Amniotic stem cell (primary cell): Measurements from ENCODE around the gene RTN4.

Experiments
- DNase-seq: peaks from one replicate; lab custom pipeline; 2025; lab: John Stamatoyannopoulos, UW

The RTN4 gene

GRCh38 chr2:54949431-54949830 lies 100.8 kb downstream of the RTN4 start:
- DNase-seq, result no peak

GRCh38 chr2:54948120-54948519 lies 102.1 kb downstream of the RTN4 start:
- no peak for DNase-seq

GRCh38 chr2:54947646-54948045 lies 102.6 kb downstream of the RTN4 start:
- no peak for DNase-seq

DNA sequence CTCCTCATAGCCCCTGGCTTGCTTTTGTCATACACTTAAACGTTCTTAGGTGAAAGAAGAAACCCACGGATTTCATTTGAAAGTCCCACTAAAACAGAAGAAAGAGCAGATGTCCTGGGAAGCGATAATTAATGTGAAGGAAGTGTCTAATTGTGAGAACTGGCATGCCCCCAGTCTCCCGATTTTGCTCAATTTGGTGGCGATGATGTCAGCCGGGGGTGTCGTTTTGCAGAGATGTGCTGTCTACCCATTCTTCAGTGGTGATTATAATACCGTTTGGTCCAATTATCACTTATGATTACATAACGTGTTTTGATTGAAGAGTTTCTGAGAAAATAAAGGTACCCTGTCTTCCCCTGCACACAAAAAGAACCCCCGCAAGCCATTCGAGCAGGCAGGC lies 103.1 kb downstream of the RTN4 start:
- DNase-seq, result no peak

GRCh38 chr2:54946220-54946805 lies 103.9 kb downstream of the RTN4 start:
- no peak for DNase-seq

- no peak for DNase-seq
Measured at GRCh38 chr2:54945391-54946219, 104.6 kb downstream of the RTN4 start.

GRCh38 chr2:54944724-54945326 lies 105.4 kb downstream of the RTN4 start:
- no peak for DNase-seq

DNA sequence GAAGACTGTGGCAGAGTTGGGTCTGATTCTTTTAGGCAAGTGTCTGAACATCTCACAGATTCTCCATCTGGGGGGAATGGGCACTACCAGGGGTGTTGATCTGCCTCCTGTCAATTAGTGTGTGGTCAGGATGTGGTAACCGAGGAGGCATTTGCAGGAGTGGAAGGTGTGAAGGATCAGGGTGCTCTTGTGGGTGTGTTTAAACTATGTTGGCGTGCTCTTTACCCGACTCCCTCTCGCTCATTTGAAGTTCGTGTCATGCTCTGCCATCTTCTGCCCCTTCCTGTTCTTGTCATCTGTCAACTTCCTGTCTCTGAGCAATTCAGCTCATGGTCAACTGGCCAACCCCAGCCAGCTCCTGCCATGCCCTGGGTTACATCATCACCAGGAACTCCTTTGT lies 107.9 kb downstream of the RTN4 start:
- no peak for DNase-seq

- no peak for DNase-seq
Measured at GRCh38 chr2:54941248-54941984, 108.8 kb downstream of the RTN4 start.

DNA sequence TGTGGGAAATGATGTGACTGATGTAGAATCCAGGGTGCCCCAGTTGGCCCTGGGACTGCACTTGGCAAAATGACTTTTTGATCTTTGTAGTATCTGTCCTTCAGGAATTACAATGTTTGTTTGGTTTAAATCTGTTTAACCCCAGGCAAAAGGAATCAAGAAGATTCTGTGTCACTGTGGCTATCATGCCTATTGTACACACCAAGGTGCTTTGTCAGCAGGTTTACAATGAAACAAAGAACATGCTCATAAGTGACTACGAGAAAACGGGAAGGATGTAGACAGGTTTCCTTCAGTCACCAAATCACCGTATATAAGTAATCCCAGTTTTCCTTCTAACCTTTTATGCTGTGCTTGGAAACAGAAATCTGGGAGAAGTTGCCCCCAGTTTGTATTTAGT lies 109.5 kb downstream of the RTN4 start:
- DNase-seq, result no peak

- no peak for DNase-seq
Measured at GRCh38 chr2:54939446-54940118, 110.7 kb downstream of the RTN4 start.

DNA sequence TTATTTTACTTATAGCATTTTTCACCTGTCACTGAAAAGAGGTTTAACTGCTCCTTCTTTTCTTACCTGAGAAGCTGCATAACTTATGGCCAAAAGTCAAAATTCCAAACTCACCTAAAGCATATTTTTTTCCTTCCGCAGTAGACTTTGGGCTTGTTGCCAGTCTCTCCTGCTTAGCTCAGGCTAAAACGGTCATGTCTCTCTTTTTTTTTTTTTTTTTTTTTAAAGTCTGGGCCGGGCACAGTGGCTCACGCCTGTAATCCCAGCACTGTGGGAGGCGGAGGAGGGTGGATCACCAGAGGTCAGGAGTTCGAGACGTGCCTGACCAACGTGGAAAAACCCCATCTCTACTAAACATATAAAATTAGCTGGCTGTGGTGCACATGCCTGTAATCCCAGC lies 113.5 kb downstream of the RTN4 start:
- no peak for DNase-seq

DNA sequence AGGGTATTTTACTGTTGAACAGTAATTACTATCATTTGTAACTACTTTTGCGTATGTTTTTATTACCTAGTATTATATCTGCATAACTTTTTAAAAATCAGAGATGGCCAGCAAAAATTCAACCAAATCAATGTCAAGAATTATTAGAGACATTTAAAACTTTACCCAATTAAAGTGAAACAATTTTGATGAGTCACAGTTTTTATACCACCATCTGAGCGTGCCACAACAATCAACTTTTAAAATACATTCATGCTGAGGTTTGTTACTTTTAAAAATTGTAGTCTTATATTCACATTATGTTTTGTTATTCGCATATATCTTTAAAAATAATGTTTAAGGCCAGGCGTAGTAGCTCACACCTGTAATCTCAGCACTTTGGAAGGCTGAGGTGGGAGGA lies 114.9 kb downstream of the RTN4 start:
- no peak for DNase-seq

DNA sequence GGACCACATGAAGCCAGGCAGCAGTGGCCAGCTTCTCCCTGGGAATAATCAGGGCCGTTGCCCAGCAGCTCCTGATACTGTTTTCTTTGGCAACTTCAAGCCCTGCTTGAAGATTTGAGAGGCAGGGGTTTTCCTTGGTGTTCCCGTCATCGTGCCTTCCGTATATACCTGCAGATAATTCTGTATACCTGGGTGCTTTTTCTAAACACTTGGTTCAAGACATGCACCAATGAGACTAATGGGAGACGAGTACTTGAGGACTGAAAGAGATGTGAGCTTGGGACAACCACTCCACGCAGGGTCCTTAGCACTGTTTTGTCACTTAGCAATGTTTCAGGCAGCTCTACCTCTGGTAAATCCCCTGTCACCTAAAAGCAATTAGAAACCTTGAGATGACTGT lies 118.8 kb downstream of the RTN4 start:
- no peak for DNase-seq

- no peak for DNase-seq
Measured at GRCh38 chr2:54928719-54929118, 121.5 kb downstream of the RTN4 start.

DNA sequence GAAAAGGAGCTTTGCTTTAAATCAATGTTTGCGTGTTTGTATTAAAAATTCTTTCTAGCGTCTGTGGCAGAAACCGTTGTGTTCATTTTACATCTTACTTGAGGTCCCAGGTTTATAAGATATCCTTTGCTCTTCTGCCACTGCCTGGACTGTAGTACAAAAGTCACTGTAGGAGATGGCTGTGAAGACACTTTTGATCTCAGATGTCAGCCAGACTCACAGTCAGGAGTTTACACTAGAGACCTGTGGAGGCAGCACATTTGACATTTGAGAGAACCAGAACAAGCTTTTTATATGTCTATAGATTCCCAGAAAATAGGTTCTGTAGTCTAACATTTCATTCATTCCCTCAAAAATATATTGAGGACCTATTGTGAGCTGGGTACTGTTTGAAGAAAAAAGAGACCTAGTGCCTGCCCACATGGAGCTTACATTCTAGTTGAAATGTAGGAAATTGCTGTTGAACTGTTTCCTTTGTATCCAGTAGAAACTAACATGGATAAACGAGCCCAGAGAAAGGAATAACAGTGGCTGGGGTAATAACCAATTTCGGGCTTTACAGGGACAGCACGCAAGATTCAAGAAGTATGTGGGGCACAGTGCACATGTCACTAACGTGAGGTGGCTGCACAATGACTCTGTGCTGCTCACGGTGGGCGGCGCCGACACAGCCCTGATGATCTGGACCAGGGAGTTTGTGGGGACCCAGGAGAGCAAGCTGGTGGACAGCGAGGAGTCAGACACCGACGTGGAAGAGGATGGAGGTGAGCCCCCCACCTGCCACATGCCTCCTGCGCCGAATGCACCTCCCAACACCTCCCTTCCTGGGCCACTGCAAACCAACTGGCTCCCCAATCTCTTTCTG lies 122.3 kb downstream of the RTN4 start:
- DNase-seq, result no peak

DNA sequence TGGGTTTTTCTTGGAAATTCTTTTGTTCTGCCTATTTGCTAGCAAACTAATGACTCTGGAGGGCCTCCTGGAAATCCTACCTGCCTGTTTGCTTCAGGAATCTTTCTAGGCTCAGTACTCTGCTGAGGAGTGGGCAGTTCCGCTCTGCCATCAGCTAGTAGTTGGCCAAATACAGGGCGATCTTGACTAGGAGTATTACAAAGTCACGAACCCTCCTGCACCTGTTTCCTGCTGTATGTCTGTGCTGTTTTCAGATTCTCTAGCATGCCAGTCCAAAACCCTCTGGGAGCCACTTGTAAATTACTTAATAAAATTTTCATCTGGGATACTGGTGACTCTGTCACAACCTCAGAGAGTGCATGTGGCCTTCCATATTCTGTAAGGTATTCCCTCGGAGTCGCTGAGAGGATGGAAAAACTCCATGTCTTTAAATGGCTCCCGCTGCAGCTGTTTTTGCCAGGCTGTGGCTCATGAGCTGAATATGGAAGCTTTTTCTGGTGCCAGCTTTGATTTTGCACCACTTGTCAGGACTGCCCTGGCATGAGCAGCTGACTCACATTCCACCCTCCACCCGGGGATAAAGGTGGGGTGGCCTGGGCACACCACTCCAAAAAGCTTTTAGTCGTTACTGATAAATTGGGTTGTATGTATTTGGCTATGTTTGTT lies 123.0 kb downstream of the RTN4 start:
- DNase-seq, result no peak

DNA sequence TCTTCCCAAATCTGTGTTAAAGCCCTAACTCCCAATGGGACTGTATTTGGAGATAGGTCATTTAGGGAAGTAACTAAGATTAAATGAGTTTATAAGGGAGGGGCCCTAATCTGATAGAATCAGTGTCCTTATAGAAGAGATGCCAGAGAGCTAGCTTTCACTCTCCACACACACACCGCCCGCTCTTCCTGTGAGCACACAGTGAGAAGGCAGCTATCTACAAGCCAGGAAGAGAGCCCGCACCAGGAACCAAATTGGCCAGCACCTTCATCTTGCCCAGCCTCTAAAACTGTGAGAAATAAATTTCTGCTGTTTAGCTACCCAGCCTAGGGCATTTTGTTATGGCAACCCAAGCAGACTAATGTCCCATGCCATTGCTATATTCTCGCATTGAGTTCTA lies 125.2 kb downstream of the RTN4 start:
- no peak for DNase-seq

- DNase-seq, result no peak
Measured at GRCh38 chr2:54924121-54924520, 126.1 kb downstream of the RTN4 start.
